ENCODE measurements around the gene GDPD3. TPM values are rescaled to one million over a fixed set of nuclear protein-coding genes. Genes with fewer than 3 reads are reported as not detected.

Gene GDPD3
- total and polyA plus RNA-seq, 9 of the 15 experiments (the other 6 are each of a cell fraction or from before 2014, with no cell fraction given): 0.47 to 3.9 (median 1.1) TPM

- TF ChIP-seq MAFK (IDR thresholded peaks at IDR 0.05; ENCODE audit: low read length) (0 out of 2 replicates have a peak, but pooled peaks have one; percentile 16), SMAD1 (IDR thresholded peaks at IDR 0.05; ENCODE audit: low read depth, low read length, partially characterized antibody) (peak; percentile 22), ZNF717 (CRISPR knock-in tag; IDR thresholded peaks at IDR 0.05) (0 out of 2 replicates have a peak, but pooled peaks have one; percentile 57), ZSCAN29 (IDR thresholded peaks at IDR 0.05) (peak; percentile 62; the same call in 1 of the 2 replicates), ZNF165 (CRISPR knock-in tag; IDR thresholded peaks at IDR 0.05; ENCODE audit: borderline replicate concordance) (no peak), PKNOX1 (IDR thresholded peaks at IDR 0.05) (no peak), RBM22 (IDR thresholded peaks at IDR 0.05; ENCODE audit: low read depth, low read length, poor library complexity, severe bottlenecking) (peak; percentile 84), SMARCA4 (IDR thresholded peaks at IDR 0.05) (peak; percentile 82), RB1 (IDR thresholded peaks at IDR 0.05; ENCODE audit: low read depth) (no peak), NRF1 (conservative IDR thresholded peaks at IDR 0.05 in 1 of 2, IDR thresholded peaks at IDR 0.05 in 1 of 2) (peak; percentile 74 to 79), XRCC4 (IDR thresholded peaks at IDR 0.05; ENCODE audit: extremely low read depth, insufficient read depth, insufficient read length) (no peak), SMARCA5 (IDR thresholded peaks at IDR 0.05) (0 out of 2 replicates have a peak, but pooled peaks have one; percentile 36), HLTF (IDR thresholded peaks at IDR 0.05) (0 out of 2 replicates have a peak, but pooled peaks have one; percentile 43), ZEB2 (IDR thresholded peaks at IDR 0.05) (0 out of 2 replicates have a peak, but pooled peaks have one; percentile 18), MCM7 (IDR thresholded peaks at IDR 0.05) (no peak), E2F3 (CRISPR knock-in tag; IDR thresholded peaks at IDR 0.05) (0 out of 2 replicates have a peak, but pooled peaks have one; percentile 47), BDP1 (IDR thresholded peaks at IDR 0.05; ENCODE audit: insufficient read depth, insufficient read length) (no peak), CEBPB (tag; IDR thresholded peaks at IDR 0.05) (peak; percentile 46; the same call in 1 of the 2 replicates), ARID4B (CRISPR knock-in tag; IDR thresholded peaks at IDR 0.05) (peak; percentile 9; the same call in 1 of the 2 replicates), ATF3 (IDR thresholded peaks at IDR 0.05) (peak; percentile 63), ATF3 (CRISPR knock-in tag; conservative IDR thresholded peaks at IDR 0.05) (no peak), SMARCE1 (IDR thresholded peaks at IDR 0.05) (peak; percentile 77)
Measured at GRCh38 chr16:30065943-30066760, 47.2 kb downstream of the GDPD3 start (continued).

Data from K562 (cell line).